ENCODE data around the gene SDC1.

SDC1 gene

GRCh38 chr2:20212871-20213503, 11.9 kb downstream of the SDC1 start:
- no peak for DNase-seq

GRCh38 chr2:20212459-20212870, 12.5 kb downstream of the SDC1 start:
- DNase-seq: no peak

DNA sequence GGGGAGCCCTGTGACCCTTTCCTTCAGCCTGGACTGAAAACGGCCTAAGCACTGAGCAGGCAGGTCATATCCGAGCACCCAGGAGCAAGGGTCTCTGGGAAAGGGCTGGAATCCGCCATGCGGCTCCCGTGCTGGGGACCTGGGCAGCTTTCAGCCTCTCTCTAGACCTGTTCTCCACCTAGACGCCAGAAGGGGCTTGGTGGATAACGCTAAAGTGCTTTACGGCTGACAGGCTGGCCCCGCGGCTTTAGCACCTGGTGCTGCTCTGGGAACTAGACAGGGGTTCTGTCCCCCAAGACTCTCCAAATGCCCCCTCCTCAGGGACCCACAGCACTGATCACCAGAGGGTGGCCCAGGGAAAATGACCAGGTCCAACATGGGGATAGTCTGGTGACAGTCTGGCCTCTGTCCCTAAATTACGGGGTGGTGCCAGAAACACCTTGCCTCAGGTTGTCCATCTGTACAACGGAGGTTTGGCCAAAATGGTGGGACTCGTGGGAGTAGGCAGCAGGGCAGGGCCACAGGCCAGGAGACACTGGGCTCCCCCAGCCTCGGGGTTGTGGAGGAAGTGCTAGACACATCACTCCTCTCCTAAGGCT, 13.0 kb downstream of the SDC1 start:
- DNase-seq: no peak

GRCh38 chr2:20211420-20211819, 13.5 kb downstream of the SDC1 start:
- DNase-seq: no peak

GRCh38 chr2:20210462-20210861, 14.5 kb downstream of the SDC1 start:
- DNase-seq: no peak

DNA sequence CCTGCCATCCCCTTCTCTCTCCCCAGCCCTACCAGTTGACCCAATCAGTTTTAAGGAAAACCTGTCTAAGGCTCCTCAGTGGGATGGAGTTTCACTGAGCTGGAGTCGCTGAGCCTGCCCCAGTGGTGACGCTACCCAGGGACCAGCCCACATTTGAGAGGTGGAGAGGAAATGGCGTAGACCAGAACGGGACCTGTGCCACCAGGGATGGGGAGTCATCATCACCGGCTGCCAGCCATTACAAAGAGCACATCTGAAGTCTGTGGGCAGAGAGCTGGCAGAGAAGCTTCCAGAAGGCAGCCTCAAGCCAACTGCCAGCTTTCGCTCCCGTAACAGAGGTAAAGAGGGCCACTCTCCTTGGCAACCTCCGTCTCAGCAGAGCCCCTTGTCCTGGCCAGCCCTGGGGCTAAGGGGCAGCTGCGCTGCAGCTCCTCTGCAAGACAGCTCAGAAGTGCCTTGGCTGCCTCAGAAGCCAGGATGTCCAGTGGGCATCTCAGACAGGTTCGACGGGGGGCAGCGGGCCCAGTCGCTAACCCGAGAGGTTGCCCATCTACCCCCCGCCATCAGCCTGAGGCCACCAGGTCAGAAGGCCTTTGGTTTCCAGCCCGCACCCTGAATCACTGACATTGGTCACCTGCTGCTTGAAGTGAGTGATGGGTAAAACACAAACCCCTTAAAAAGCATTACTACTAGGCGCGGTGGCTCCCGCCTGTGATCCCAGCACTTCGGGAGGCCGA, 15.4 kb downstream of the SDC1 start:
- no peak for DNase-seq

DNA sequence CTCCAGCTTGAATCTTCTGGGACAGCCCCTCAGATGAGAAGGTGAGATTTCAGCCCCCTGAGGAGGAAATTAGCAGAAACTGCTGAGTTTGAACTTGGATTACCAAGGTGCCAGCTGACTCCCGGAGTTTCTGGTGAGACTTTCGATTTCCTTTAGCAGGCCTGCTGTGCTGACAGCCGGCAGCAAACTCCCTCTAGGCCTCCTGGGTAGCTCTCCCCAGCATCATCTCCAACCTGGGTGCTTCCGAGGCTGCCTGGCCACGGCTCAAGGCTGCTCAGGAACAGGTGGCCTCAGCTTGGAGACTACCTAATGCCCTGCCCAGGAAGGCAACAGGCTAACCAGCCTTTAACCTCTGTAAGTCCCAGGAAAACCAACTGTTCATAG, 16.5 kb downstream of the SDC1 start:
- no peak for DNase-seq

DNA sequence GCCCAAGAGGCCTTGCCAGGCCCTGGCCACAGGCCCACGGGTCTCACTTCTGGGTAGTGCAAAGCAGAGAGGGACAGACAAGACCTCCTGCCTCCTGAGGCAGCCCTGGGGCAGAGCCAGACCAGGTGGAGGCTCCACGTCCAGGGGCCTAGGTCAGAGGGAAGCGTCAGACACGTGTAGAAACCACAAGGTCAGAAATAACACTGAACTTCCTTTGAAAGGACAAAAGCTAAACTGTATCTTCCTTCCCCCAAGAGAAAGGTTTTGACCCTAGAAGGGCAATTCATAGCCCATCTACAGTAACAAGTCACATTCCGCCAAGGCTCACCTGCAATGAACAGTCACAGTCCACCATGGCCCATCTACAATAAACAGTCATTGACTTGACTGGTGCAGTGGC, 17.9 kb downstream of the SDC1 start:
- DNase-seq: no peak

GRCh38 chr2:20205915-20206524, 18.9 kb downstream of the SDC1 start:
- no peak for DNase-seq

GRCh38 chr2:20205069-20205468, 19.9 kb downstream of the SDC1 start:
- DNase-seq: no peak

- no peak for DNase-seq
Measured at GRCh38 chr2:20203521-20204225, 21.3 kb downstream of the SDC1 start.

DNA sequence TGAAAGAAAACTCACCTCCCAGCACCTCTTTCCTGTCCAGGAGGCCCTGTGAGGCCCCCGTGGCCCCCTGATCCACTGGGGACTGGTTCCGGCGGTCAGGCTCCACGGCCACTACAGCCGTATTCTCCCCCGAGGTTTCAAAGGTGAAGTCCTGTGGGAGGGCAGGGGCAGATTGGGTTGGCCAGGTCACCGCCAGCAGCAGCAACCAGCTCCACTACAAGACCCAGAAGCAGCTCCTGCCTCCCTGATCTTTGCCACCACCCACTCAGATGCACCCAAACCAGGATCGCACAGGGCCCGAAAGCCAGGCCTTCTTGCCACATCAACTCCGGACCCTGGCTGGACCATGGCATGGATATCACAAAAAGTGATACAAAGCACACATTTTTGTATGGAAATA, 21.9 kb downstream of the SDC1 start:
- no peak for DNase-seq

DNA sequence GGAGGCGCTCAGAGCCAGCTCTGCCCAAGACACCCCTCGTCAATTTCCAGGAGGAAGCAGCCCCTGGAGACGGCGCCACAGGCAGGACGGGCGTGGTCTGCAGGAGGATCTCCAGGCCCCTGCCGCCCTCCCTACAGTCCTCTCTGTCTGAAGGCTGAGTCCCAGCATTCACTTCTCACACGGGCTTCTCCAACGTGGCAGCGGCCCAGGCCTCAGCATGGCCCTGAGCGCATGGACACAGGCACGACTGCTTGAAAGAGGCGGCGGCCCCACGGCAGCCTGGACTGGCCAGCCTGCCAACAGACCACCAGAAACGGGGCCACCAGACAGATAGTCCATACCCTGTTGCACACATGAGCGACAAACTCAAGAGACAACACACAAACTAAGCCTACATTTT, 23.3 kb downstream of the SDC1 start:
- DNase-seq: no peak

DNA sequence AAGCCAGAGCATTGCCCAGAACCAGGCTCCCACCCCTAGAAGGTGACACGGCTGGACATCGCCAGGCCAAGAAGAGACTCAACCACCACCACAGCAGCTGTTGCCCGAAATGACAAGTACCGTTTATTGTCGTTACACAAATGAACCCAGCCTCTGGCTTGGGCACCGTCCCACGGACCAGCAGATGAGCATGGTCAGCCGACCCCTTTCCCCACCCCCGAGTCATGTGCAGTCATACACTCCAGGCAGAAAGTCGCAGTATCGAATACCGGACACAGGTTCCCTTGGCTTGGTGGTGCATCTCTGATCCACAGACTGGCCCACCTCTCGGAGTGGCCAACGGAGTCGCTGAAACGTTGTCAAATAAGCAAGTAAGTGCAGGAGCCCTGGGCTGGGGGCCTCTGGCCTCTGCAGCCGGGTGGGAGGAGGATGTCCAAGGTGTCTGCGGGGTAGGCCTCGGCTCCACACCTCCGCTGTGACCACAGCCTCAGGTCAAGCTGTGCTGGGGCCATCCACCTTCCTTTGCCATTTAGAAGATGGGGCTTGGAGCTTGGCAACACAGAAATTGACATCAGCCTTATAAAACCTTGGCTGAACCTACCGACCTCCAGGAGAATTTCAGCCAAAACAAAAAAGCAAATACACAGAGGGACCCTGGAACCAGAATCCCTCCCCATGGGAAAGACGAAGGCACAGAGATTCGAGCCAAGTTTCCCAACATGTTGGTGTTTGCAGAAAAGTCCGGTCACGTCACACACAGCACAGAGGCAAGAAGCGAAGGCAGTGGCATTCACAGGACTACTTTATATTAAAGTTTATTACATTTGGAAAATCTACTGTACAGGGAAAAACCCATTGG, 24.0 kb downstream of the SDC1 start:
- no peak for DNase-seq

GRCh38 chr2:20199633-20200270, 25.2 kb downstream of the SDC1 start:
- no peak for DNase-seq

DNA sequence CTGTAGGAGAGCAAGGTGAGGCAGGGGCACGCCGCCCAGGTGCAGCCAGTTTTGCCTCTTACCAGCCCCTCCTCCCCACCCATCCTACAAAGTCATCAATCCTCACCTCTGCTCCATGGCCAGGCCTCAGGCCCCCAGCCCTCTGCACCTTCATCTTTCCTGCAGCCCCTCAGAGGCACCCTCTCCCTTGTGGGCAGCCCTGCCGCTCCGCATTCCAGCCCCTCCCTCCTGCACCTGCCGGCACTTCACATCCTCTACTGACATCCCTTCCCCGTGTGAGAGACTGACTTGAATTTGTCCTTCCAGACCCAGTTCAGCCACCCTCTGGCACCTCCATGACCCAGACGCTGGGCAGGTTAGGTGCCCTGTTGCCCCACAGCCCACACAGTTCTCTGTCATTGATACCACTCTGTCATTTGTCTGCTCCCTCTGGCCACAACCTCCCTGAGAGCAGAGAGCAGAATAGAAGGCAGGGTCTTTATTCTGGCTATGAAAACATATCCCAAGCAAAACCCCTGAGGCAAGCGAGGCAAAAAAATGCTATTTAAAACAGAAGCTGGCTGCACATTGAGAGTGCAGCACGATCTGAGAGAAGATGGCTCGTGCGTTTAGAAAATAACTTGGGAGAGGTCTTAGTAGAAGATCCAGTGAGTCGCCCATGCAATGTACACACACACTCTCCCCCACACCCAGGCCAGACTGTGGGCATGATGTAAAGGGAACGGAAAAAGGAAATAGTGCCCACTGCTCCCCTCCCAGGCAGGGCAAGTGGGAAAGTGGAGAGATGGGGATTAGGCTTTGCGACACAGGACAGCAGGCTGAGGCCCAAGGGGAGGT, 25.9 kb downstream of the SDC1 start:
- DNase-seq: no peak

DNA sequence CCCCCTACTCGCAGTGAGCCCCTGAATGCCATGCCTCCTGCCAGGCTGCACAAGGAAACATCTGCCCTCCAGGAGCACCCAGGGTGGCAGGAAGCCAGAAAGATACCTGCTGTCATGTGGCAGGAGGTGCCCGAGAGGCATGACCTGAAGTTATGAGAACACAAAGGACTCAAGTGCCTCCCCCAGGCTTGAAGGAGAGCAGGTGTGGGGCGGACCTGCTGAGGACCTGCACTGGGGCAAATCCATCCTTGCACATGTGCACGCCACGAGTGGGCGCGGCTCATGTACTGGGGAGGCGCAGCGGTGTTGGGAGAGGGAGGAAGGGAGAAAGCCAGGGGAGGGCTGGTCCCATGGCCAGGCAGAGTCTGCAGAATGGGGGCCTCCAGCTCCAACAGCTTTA, 26.9 kb downstream of the SDC1 start:
- no peak for DNase-seq

DNA sequence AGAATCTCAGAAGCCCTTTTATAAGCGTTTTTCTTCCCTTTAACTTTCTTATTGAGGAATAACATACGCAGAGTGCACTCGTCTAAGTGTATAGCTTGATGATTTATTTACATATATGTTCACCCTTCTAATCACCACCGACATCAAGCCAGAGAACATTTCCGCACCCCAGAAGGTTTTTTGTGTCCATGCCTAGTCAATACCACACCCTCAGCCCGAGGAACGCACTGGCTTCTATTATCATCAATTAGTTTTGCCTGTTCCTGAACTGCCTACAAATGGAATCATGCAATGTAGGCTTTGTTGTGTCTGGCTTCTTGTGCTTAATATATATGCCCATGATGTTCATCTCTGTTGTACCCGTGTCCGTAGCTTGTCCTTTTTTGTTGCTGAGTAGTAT, 27.7 kb downstream of the SDC1 start:
- no peak for DNase-seq

DNA sequence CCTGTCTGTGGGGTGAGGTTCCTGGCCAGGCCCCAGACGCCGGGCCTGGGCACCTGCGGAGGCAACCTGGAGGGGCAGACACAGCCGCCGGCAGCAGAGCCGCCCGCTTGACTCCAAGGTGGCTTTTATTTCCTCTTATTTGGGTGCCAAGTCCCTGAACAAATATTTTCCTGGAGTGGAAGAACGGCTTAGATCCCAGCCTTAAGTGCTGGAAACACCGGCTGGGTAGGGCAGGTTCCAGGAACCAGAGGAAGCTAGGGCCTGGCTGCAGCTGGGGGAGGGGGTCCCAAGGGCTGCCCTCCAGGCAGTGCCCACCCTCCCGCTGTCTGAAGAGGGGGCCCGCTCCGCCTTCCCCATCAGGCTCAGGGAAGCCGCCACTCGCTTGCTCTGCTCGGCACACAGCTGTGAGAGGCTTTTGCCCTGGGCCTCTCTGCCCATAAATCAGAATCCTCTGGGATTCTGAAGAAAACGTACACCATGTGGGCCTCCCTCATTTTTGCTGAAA, 28.2 kb downstream of the SDC1 start:
- no peak for DNase-seq

- no peak for DNase-seq
Measured at GRCh38 chr2:20196053-20196656, 28.8 kb downstream of the SDC1 start.
